ENCODE measurements around the gene HYKK.
"Not testable (repeated sequence)": the region's sequence is repeated elsewhere in the genome, so short reads cannot be mapped to it uniquely, and the experiment has no call there.

Gene HYKK

GRCh38 chr15:78538358-78538757 lies 31.0 kb downstream of the HYKK start:
- TF ChIP-seq CTCF (IDR thresholded peaks at IDR 0.05; ENCODE audit: control extremely low read depth, extremely low read depth, low read depth, missing control alignments): no peak

GRCh38 chr15:78539464-78540140 lies 32.2 kb downstream of the HYKK start:
- not testable (repeated sequence) for DNase-seq (ENCODE audit: extremely low spot score)
- CTCF ChIA-PET: interaction anchor here (0.7 to 2.4 kb wide), 11 partner anchors 8 to 402 kb away, joined by 3 to 7 read pairs (median 4); no protein-coding TSS in a partner anchor
- POLR2A ChIA-PET: interaction anchor here (0.7 to 1.1 kb wide), 3 partner anchors 26 to 439 kb away, joined by 3 read pairs; partner anchors contain the start of gene CHRNA5

More at GRCh38 chr15:78538358-78538757, 31.0 kb downstream of the HYKK start:
- POLR2A ChIA-PET: no interaction called here
- CTCF ChIA-PET: no interaction called here
- DNase-seq (ENCODE audit: extremely low spot score): no peak

DNA sequence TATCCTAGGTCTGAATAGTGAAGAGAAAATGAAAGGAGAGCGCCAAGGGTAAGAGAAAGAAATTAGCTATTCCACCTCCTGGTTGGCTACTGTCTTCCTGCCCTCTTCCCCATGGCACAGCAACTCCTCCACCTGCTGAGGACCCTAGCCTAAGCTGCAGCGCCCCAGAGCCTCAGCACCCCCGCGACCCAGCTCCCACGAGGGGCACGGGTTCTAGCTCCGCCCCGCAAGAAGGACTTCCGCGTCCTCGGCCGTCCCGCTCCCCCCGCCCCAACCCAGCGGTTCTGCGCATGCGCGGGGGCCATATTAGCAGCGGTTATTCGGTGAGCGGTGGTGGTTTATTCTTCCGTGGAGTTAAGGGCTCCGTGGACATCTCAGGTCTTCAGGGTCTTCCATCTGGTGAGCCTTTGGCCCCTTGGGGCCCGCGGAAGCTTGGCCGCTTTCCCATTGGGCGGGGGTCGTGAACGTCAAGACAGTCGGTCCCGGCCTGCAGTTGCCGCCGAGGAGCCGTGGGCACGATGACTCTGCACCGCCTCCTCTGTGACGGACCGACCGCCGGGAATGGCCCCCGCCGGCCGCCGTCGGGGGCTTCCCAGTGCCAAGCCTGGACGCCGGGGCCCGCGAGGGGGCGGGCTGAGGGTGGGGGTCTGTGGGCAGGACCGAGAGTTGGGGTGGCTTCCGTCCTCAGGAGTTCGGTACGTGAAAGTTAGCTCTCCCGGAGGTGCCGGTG lies 32.9 kb downstream of the HYKK start, which contains the start of gene PSMA4:
PSMA4 (plus strand) TSS at position 304 of the 730 bp plus-strand sequence. CDS start 1,484 bp downstream, outside the sequence.
- ChIA-PET CTCF (interaction anchor here (0.7 to 2.4 kb wide), 12 partner anchors 9 to 403 kb away, joined by 3 to 7 read pairs (median 4); no protein-coding TSS in a partner anchor), POLR2A (interaction anchor here (0.7 to 1.1 kb wide), 3 partner anchors 25 to 438 kb away, joined by 3 read pairs; partner anchors contain the start of gene CHRNA5)
- TF ChIP-seq CTCF (IDR thresholded peaks at IDR 0.05; ENCODE audit: control extremely low read depth, extremely low read depth, low read depth, missing control alignments): no peak
- DNase-seq (ENCODE audit: extremely low spot score): peak; percentile 96

DNA sequence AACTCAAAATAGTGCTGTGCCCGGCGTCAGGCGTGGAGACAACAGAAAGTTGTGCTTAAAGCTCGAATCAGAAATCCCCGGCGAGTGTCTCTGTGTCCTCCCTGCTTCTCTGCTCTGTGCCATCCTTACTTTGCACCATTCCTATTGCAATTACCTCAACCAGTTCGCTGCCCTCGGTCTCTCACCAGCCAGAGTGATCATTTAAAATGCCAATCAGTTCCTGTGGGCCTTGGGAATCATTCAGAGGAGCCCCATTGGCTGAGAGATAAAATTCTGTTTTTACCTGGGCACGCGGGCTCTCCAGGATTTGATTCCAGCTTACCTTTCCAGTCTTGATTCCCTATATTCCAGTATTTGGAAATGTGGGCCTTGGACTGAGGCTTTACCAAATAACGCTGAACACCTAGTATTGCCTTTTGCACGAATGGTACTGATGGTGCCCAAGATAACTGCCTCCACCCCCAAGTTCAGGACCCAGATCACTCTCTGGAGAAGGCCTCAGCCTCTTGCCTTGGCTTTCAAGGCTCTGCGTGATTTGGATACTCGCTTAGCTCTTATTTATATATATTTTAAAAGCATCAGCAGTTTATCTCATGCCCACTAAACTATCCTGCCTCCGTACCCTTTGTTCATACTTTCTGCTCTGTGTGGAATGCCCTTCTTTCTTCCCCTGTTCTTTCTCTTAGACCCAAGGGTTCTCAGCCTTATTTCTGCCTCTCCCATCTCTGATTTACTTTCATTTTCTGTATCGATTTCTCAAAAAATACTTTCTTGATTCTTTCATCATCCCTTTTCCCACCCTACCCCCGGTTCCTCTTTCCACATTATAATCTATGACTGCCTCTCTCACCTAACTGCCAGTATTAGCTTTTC lies 33.7 kb downstream of the HYKK start:
- ChIA-PET CTCF (interaction anchor here (1.0 to 2.4 kb wide), 7 partner anchors 8 to 27 kb away, joined by 3 to 7 read pairs (median 5); no protein-coding TSS in a partner anchor), POLR2A (no interaction called here)
- DNase-seq (ENCODE audit: extremely low spot score): peak; percentile 29
- TF ChIP-seq CTCF (IDR thresholded peaks at IDR 0.05; ENCODE audit: control extremely low read depth, extremely low read depth, low read depth, missing control alignments): no peak

DNA sequence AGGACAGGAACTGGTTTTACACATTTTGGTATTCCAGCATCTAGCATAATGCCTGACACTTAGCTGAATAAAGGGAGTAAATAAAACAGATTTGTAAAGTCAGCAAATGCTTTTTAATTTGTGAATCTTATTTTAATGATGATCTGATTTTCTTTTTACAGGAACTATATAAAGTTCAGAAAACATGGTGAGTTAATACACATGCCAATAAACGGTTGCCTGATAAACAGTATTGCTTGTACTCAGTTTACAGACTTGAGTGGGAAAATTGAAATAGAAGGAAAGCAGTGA lies 34.3 kb downstream of the HYKK start:
- ChIA-PET CTCF (interaction anchor here (1.0 to 2.4 kb wide), 3 partner anchors 17 to 20 kb away, joined by 3 to 6 read pairs (median 5); no protein-coding TSS in a partner anchor), POLR2A (no interaction called here)
- no peak for TF ChIP-seq CTCF (IDR thresholded peaks at IDR 0.05; ENCODE audit: control extremely low read depth, extremely low read depth, low read depth, missing control alignments)
- no peak for DNase-seq (ENCODE audit: extremely low spot score)

DNA sequence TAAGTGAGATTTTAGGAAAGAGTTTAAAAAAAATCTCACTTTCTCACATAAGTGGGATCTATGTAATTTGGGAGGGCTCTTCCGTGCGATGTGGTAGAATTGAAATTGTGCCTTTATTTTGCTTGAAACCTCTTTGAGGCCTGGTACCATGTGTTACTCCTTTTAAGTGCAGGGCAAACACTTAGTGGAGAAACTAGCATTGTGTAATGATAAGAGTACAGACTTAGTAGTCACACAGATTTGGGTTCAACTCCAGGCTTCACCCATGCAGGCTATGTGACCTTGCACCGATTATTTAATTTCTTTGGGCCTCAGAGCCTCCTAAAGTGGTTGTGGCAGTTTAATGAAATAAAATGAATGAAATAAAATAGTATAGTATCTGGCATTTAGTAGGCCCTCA lies 35.3 kb downstream of the HYKK start:
- no peak for DNase-seq (ENCODE audit: extremely low spot score)
- no peak for TF ChIP-seq CTCF (IDR thresholded peaks at IDR 0.05; ENCODE audit: control extremely low read depth, extremely low read depth, low read depth, missing control alignments)
- ChIA-PET POLR2A (no interaction called here), CTCF (interaction anchor here (0.9 to 1.2 kb wide), 3 partner anchors 13 to 437 kb away, joined by 3 to 6 read pairs (median 3); partner anchors contain the start of gene CHRNA5)
